HepG2 (cell line): ENCODE results near the gene OR12D3.

Experiments used
- EZH2 ChIP-seq: conservative IDR thresholded peaks from 2 replicates; pipeline ENCODE4 v1.6.1; 2012; ENCODE audit warnings: mild to moderate bottlenecking, low read depth, low read length, moderate library complexity
- MAFG ChIP-seq: sonication (generic); formaldehyde crosslinking; IDR thresholded peaks from 2 replicates; pipeline ENCODE4 v1.5.1; 2020; ENCODE audit warnings: mild to moderate bottlenecking, missing genetic modification reagents
- MAZ ChIP-seq, 2 experiments: sonication (generic) in 1 of 2; formaldehyde crosslinking in 1 of 2; IDR thresholded peaks; 2 replicates each; pipeline versions ENCODE4 v1.5.0 to v1.6.1; 2012 to 2020; ENCODE audit warnings: low read depth in 2 of 2, mild to moderate bottlenecking in 2 of 2, borderline replicate concordance in 1 of 2, improper control_type of control experiment in 1 of 2, low read length in 1 of 2, missing genetic modification reagents in 1 of 2, moderate library complexity in 1 of 2
- NAIF1 ChIP-seq: sonication (generic); formaldehyde crosslinking; IDR thresholded peaks from 2 replicates; pipeline ENCODE4 v1.5.0; 2020; ENCODE audit warnings: mild to moderate bottlenecking, missing genetic modification reagents, borderline replicate concordance
- POLR2AphosphoS5 ChIP-seq: IDR thresholded peaks from 2 replicates; pipeline ENCODE4 v1.6.1; 2012; ENCODE audit warnings: low read depth, low read length
- STAG1 ChIP-seq: sonication (generic); formaldehyde crosslinking; IDR thresholded peaks from 2 replicates; pipeline ENCODE4 v1.4.0; 2020; ENCODE audit warnings: missing genetic modification reagents
- ZFP90 ChIP-seq: sonication (generic); formaldehyde crosslinking; IDR thresholded peaks from 2 replicates; pipeline ENCODE4 v1.8.0; 2022; ENCODE audit warnings: missing genetic modification reagents, mild to moderate bottlenecking, inconsistent platforms, borderline replicate concordance
- ZNF614 ChIP-seq: IDR thresholded peaks from 2 replicates; pipeline ENCODE4 v1.6.1; 2018; ENCODE audit warnings: missing biosample characterization, missing genetic modification reagents, inconsistent platforms, borderline replicate concordance
- TF ChIP-seq, protein P1 (sequence below): sonication (generic); formaldehyde crosslinking; IDR thresholded peaks from 2 replicates; pipeline ENCODE4 v1.5.0; 2020; ENCODE audit warnings: mild to moderate bottlenecking, missing genetic modification reagents, moderate library complexity
- TF ChIP-seq, protein P2 (sequence below): sonication (generic); formaldehyde crosslinking; IDR thresholded peaks from 2 replicates; pipeline ENCODE4 v1.4.0; 2020; ENCODE audit warnings: missing genetic modification reagents

DNA sequence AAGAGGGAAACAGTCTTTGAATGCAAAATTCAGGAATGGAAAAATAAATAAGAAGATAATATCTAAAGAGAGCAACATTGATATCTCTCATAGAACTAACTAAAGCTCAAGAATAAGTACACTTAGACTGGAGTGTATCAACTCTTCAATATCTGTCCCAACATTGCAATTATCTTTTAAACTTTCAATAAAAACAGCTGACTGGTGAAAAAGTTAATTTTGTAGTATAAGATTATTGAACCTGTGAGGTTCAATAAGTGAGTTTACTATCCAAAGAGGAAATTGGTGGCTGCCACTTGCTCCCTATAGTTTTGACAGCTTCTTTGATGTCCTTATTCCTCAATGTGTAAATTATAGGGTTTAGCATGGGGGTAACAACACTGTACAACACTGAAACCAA is 20.1 kb downstream of the OR12D3 start:
- TF ChIP-seq EZH2 (no peak), STAG1 (CRISPR knock-in tag) (no peak), ZFP90 (no peak), POLR2AphosphoS5 (no peak), ZNF614 (CRISPR knock-in tag) (no peak), MAZ (IDR thresholded peaks at IDR 0.05; ENCODE audit: borderline replicate concordance, low read depth, low read length) (no peak), MAZ (CRISPR knock-in tag; IDR thresholded peaks at IDR 0.05; ENCODE audit: low read depth) (no peak), MAFG (CRISPR knock-in tag) (no peak), NAIF1 (CRISPR knock-in tag) (no peak)
- TF ChIP-seq, protein P1, sequence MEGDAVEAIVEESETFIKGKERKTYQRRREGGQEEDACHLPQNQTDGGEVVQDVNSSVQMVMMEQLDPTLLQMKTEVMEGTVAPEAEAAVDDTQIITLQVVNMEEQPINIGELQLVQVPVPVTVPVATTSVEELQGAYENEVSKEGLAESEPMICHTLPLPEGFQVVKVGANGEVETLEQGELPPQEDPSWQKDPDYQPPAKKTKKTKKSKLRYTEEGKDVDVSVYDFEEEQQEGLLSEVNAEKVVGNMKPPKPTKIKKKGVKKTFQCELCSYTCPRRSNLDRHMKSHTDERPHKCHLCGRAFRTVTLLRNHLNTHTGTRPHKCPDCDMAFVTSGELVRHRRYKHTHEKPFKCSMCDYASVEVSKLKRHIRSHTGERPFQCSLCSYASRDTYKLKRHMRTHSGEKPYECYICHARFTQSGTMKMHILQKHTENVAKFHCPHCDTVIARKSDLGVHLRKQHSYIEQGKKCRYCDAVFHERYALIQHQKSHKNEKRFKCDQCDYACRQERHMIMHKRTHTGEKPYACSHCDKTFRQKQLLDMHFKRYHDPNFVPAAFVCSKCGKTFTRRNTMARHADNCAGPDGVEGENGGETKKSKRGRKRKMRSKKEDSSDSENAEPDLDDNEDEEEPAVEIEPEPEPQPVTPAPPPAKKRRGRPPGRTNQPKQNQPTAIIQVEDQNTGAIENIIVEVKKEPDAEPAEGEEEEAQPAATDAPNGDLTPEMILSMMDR (CRISPR knock-in tag), result no peak
- TF ChIP-seq, protein P2, sequence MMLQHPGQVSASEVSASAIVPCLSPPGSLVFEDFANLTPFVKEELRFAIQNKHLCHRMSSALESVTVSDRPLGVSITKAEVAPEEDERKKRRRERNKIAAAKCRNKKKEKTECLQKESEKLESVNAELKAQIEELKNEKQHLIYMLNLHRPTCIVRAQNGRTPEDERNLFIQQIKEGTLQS (CRISPR knock-in tag), result no peak
